Ovary (tissue), 3 donors: ENCODE measurements around the gene KLHL3.

Source experiments
- EP300 ChIP-seq: sonication (generic); formaldehyde crosslinking; IDR thresholded peaks from one replicate; pipeline ENCODE4 v1.6.1; 2017; ENCODE audit warnings: antibody characterized with exemption
- TF ChIP-seq, protein P1 (sequence below), 3 donors: fragments of 450-650 bp in 2 of 3; fragments of 200-600 bp in 1 of 3; IDR thresholded peaks; one replicate each; pipeline versions ENCODE4 v1.5.1 to v1.8.0; 2016 to 2022; ENCODE audit warnings: antibody characterized with exemption in 3 of 3, mild to moderate bottlenecking in 1 of 3
- donor health status: DM: no; HTN: no; CAD: no.

DNA sequence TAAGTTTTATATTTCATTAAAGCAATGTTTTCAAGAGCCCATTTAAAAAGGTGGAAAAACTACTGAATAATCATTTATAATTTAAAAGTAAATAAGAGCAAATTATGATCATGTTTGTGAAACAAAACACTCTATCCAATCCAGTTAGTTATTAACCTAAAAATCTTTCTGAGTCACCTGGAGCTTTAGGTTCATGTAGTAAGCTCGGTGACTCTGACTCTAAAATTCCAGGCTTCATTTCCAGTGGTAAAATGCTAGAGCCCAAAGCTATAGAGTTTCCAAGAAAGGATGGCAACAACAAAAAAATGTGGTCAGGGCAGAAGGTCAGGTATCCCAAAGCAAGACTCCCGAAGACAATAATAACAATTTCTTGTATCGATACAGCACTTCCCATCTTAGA, 160.7 kb downstream of the KLHL3 start:
- no peak for TF ChIP-seq EP300
- TF ChIP-seq, protein P1, sequence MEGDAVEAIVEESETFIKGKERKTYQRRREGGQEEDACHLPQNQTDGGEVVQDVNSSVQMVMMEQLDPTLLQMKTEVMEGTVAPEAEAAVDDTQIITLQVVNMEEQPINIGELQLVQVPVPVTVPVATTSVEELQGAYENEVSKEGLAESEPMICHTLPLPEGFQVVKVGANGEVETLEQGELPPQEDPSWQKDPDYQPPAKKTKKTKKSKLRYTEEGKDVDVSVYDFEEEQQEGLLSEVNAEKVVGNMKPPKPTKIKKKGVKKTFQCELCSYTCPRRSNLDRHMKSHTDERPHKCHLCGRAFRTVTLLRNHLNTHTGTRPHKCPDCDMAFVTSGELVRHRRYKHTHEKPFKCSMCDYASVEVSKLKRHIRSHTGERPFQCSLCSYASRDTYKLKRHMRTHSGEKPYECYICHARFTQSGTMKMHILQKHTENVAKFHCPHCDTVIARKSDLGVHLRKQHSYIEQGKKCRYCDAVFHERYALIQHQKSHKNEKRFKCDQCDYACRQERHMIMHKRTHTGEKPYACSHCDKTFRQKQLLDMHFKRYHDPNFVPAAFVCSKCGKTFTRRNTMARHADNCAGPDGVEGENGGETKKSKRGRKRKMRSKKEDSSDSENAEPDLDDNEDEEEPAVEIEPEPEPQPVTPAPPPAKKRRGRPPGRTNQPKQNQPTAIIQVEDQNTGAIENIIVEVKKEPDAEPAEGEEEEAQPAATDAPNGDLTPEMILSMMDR (IDR thresholded peaks at IDR 0.05) = no peak
